ENCODE results near the gene MSI2. TPM values are rescaled to one million over a fixed set of nuclear protein-coding genes. Genes with fewer than 3 reads are reported as not detected.

The MSI2 gene
- total RNA-seq, 1 experiment from 2014 or later = 169 TPM

GRCh38 chr17:57324060-57324459 lies 67.7 kb downstream of the MSI2 start:
- H4K20me1 ChIP-seq (ENCODE audit: insufficient read depth, low read depth, low read length) = peaks cover 10% of the 10 kb centered on the region; the same call in 1 of the 2 replicates
- no peaks in the 10 kb centered on the region for H3K9me3 ChIP-seq (ENCODE audit: low read length)
- no peak overlapping the region for H3K4me2 ChIP-seq (ENCODE audit: low read depth, low read length, poor library complexity, severe bottlenecking)
- DNase-seq = no peak
- H3K36me3 ChIP-seq (ENCODE audit: insufficient read depth, low read length) = no peaks in the 10 kb centered on the region; the same call in 1 of the 2 replicates
- no peak overlapping the region for H3K9ac ChIP-seq (ENCODE audit: low read length)
- H3K4me1 ChIP-seq (ENCODE audit: low read length) = peaks cover 39% of the 10 kb centered on the region
- no peak overlapping the region for H3K4me3 ChIP-seq (ENCODE audit: low read length)
- H3K27ac ChIP-seq (ENCODE audit: low read length) = no peak overlapping the region
- no peaks in the 10 kb centered on the region for H3K9me2 ChIP-seq (replicated peaks; ENCODE audit: insufficient read depth, low read length)
- peaks cover 100% of the 10 kb centered on the region for H3K79me2 ChIP-seq (ENCODE audit: low read length)
- no peak overlapping the region for H2AFZ ChIP-seq (ENCODE audit: low read length)
- H3K27me3 ChIP-seq (ENCODE audit: low read length) = no peaks in the 10 kb centered on the region

DNA sequence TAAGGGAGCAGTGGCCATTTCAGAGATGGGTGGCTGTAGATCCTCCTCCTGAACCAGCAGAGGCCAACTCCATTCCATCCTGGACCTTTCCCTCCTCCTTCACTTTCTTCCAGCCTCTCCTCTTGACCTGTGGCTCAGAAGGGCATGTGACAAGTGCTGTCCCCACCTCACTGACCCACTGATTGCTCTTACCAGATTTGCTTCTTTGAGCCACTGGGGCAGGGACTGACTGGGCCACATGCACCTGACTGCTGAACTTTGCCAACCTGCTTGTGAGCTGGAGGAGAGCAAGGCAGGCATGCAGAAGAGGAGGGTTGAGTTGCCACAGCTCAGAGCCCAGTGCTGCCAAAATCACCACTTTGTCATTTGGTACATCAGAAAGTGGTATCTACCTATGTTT lies 68.3 kb downstream of the MSI2 start:
- H3K9me2 ChIP-seq (replicated peaks; ENCODE audit: insufficient read depth, low read length) = no peaks in the 10 kb centered on the region

GRCh38 chr17:57326336-57326735 lies 70.0 kb downstream of the MSI2 start:
- Histone ChIP-seq H3K27ac (ENCODE audit: low read length) (peak overlapping the region; percentile 23), H4K20me1 (ENCODE audit: insufficient read depth, low read depth, low read length) (peaks cover 4% of the 10 kb centered on the region; the same call in 1 of the 2 replicates), H3K36me3 (ENCODE audit: insufficient read depth, low read length) (no peaks in the 10 kb centered on the region; the same call in 1 of the 2 replicates), H3K9me3 (ENCODE audit: low read length) (no peaks in the 10 kb centered on the region), H3K27me3 (ENCODE audit: low read length) (no peaks in the 10 kb centered on the region), H3K79me2 (ENCODE audit: low read length) (peaks cover 98% of the 10 kb centered on the region), H3K9me2 (replicated peaks; ENCODE audit: insufficient read depth, low read length) (no peaks in the 10 kb centered on the region), H3K4me3 (ENCODE audit: low read length) (no peak overlapping the region), H3K4me1 (ENCODE audit: low read length) (peaks cover 39% of the 10 kb centered on the region), H2AFZ (ENCODE audit: low read length) (no peak overlapping the region), H3K4me2 (ENCODE audit: low read depth, low read length, poor library complexity, severe bottlenecking) (no peak overlapping the region), H3K9ac (ENCODE audit: low read length) (no peak overlapping the region; the same call in 1 of the 2 replicates)
- no peak for DNase-seq

More for the DNA sequence above, 68.3 kb downstream of the MSI2 start:
- no peaks in the 10 kb centered on the region for H3K9me3 ChIP-seq (ENCODE audit: low read length)
- H3K9ac ChIP-seq (ENCODE audit: low read length) = no peak overlapping the region
- no peaks in the 10 kb centered on the region for H3K27me3 ChIP-seq (ENCODE audit: low read length)
- peaks cover 10% of the 10 kb centered on the region; the same call in 1 of the 2 replicates for H4K20me1 ChIP-seq (ENCODE audit: insufficient read depth, low read depth, low read length)
- no peak overlapping the region for H2AFZ ChIP-seq (ENCODE audit: low read length)
- no peaks in the 10 kb centered on the region; the same call in 1 of the 2 replicates for H3K36me3 ChIP-seq (ENCODE audit: insufficient read depth, low read length)
- no peak for DNase-seq
- peaks cover 39% of the 10 kb centered on the region for H3K4me1 ChIP-seq (ENCODE audit: low read length)
- peaks cover 100% of the 10 kb centered on the region for H3K79me2 ChIP-seq (ENCODE audit: low read length)
- no peak overlapping the region for H3K4me3 ChIP-seq (ENCODE audit: low read length)
- H3K4me2 ChIP-seq (ENCODE audit: low read depth, low read length, poor library complexity, severe bottlenecking) = no peak overlapping the region
- H3K27ac ChIP-seq (ENCODE audit: low read length) = no peak overlapping the region

GRCh38 chr17:57326764-57327163 lies 70.4 kb downstream of the MSI2 start:
- no peak for DNase-seq
- H3K36me3 ChIP-seq (ENCODE audit: insufficient read depth, low read length) = no peaks in the 10 kb centered on the region; the same call in 1 of the 2 replicates

DNA sequence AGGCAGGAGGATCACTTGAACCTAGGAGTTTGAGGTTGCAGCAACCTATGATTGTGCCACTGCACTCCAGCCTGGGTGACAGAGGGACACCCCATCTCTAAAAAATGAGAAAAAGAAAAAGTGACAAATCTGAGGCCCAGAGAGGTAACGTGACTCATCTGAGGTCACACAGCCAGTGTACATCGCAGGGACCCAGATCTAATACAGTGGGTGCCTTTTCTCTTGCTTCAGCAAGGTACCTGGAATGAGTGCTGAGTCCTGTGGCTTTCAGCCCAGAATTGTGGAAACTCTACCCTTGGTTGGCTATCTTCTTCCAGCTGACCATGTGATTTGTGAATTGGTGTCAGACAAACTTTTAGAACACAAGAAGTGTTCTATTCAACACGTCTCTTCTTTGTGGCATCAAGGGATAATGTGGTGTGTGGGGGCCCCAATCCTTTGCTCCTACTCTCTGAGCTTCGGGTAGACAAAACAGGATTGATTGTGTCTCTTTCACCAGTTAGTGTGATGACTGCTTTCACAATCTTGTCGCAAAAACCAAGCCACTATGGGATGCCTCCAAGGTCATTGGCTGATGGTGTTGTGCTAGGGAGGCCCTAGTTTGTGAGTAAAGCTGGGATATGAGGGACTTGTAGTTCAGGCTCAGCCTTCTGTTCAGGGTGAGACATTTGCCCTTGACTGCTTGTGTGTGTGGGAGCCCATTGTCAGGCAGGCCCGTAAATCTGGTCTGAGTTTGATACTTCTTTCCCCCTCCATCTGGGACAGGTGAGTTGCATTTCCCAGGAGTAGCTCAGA lies 71.0 kb downstream of the MSI2 start:
- no peak overlapping the region for H3K4me3 ChIP-seq (ENCODE audit: low read length)
- no peak overlapping the region for H3K9ac ChIP-seq (ENCODE audit: low read length)
- H3K36me3 ChIP-seq (ENCODE audit: insufficient read depth, low read length) = no peaks in the 10 kb centered on the region; the same call in 1 of the 2 replicates
- H4K20me1 ChIP-seq (ENCODE audit: insufficient read depth, low read depth, low read length) = peaks cover 4% of the 10 kb centered on the region; the same call in 1 of the 2 replicates
- H3K27ac ChIP-seq (ENCODE audit: low read length) = peak overlapping the region; percentile 72
- no peaks in the 10 kb centered on the region for H3K27me3 ChIP-seq (ENCODE audit: low read length)
- H3K9me2 ChIP-seq (replicated peaks; ENCODE audit: insufficient read depth, low read length) = no peaks in the 10 kb centered on the region
- H3K4me1 ChIP-seq (ENCODE audit: low read length) = peaks cover 39% of the 10 kb centered on the region
- peaks cover 98% of the 10 kb centered on the region for H3K79me2 ChIP-seq (ENCODE audit: low read length)
- DNase-seq = no peak
- no peak overlapping the region for H3K4me2 ChIP-seq (ENCODE audit: low read depth, low read length, poor library complexity, severe bottlenecking)
- no peak overlapping the region for H2AFZ ChIP-seq (ENCODE audit: low read length)
- no peaks in the 10 kb centered on the region for H3K9me3 ChIP-seq (ENCODE audit: low read length)

More at GRCh38 chr17:57326764-57327163, 70.4 kb downstream of the MSI2 start:
- Histone ChIP-seq H3K27ac (ENCODE audit: low read length) (no peak overlapping the region), H3K4me3 (ENCODE audit: low read length) (no peak overlapping the region), H3K79me2 (ENCODE audit: low read length) (peaks cover 98% of the 10 kb centered on the region), H3K9me3 (ENCODE audit: low read length) (no peaks in the 10 kb centered on the region), H3K27me3 (ENCODE audit: low read length) (no peaks in the 10 kb centered on the region), H3K9me2 (replicated peaks; ENCODE audit: insufficient read depth, low read length) (no peaks in the 10 kb centered on the region), H3K4me1 (ENCODE audit: low read length) (peaks cover 39% of the 10 kb centered on the region), H4K20me1 (ENCODE audit: insufficient read depth, low read depth, low read length) (peaks cover 4% of the 10 kb centered on the region; the same call in 1 of the 2 replicates), H2AFZ (ENCODE audit: low read length) (no peak overlapping the region), H3K9ac (ENCODE audit: low read length) (no peak overlapping the region), H3K4me2 (ENCODE audit: low read depth, low read length, poor library complexity, severe bottlenecking) (no peak overlapping the region)

GRCh38 chr17:57328109-57328882 lies 72.0 kb downstream of the MSI2 start:
- H3K4me2 ChIP-seq (ENCODE audit: low read depth, low read length, poor library complexity, severe bottlenecking) = peak overlapping the region; percentile 27
- H2AFZ ChIP-seq (ENCODE audit: low read length) = no peak overlapping the region
- DNase-seq = peak; percentile 51
- H3K4me3 ChIP-seq (ENCODE audit: low read length) = no peak overlapping the region
- no peaks in the 10 kb centered on the region for H3K27me3 ChIP-seq (ENCODE audit: low read length)
- peaks cover 39% of the 10 kb centered on the region for H3K4me1 ChIP-seq (ENCODE audit: low read length)
- peak overlapping the region; percentile 72 for H3K27ac ChIP-seq (ENCODE audit: low read length)
- no peaks in the 10 kb centered on the region; the same call in 1 of the 2 replicates for H3K36me3 ChIP-seq (ENCODE audit: insufficient read depth, low read length)
- peaks cover 3% of the 10 kb centered on the region; the same call in 1 of the 2 replicates for H4K20me1 ChIP-seq (ENCODE audit: insufficient read depth, low read depth, low read length)
- no peaks in the 10 kb centered on the region for H3K9me3 ChIP-seq (ENCODE audit: low read length)
- H3K79me2 ChIP-seq (ENCODE audit: low read length) = peaks cover 98% of the 10 kb centered on the region
- no peak overlapping the region for H3K9ac ChIP-seq (ENCODE audit: low read length)
- no peaks in the 10 kb centered on the region for H3K9me2 ChIP-seq (replicated peaks; ENCODE audit: insufficient read depth, low read length)

- Histone ChIP-seq H2AFZ (ENCODE audit: low read length) (no peak overlapping the region), H3K4me2 (ENCODE audit: low read depth, low read length, poor library complexity, severe bottlenecking) (no peak overlapping the region), H3K27ac (ENCODE audit: low read length) (peak overlapping the region; percentile 72; the same call in 1 of the 2 replicates), H3K9me3 (ENCODE audit: low read length) (no peaks in the 10 kb centered on the region), H3K27me3 (ENCODE audit: low read length) (no peaks in the 10 kb centered on the region), H3K9ac (ENCODE audit: low read length) (no peak overlapping the region), H3K79me2 (ENCODE audit: low read length) (peaks cover 94% of the 10 kb centered on the region), H4K20me1 (ENCODE audit: insufficient read depth, low read depth, low read length) (no peaks in the 10 kb centered on the region), H3K4me1 (ENCODE audit: low read length) (peaks cover 39% of the 10 kb centered on the region), H3K4me3 (ENCODE audit: low read length) (no peak overlapping the region), H3K9me2 (replicated peaks; ENCODE audit: insufficient read depth, low read length) (no peaks in the 10 kb centered on the region), H3K36me3 (ENCODE audit: insufficient read depth, low read length) (no peaks in the 10 kb centered on the region; the same call in 1 of the 2 replicates)
- no peak for DNase-seq
Observed at GRCh38 chr17:57329380-57330214, 73.3 kb downstream of the MSI2 start.
